Dendritic cell treated with granulocyte-macrophage colony-stimulating factor and Interleukin-4, amounts not matched to agents 40 ng/mL and 50 ng/mL, for 4 days (primary cell): ENCODE data around the gene MMEL1.
"Not testable (repeated sequence)": the region's sequence is repeated elsewhere in the genome, so short reads cannot be mapped to it uniquely, and the experiment has no call there.

Source experiments
- H3K27ac Mint-ChIP-seq: one replicate; pipeline ENCODE4 v1.8.0; 2022; ENCODE audit warnings: mild to moderate bottlenecking, mixed read lengths
- H3K27me3 Mint-ChIP-seq: one replicate; pipeline ENCODE4 v1.8.0; 2022; ENCODE audit warnings: mild to moderate bottlenecking, mixed read lengths
- H3K36me3 Mint-ChIP-seq: one replicate; pipeline ENCODE4 v1.8.0; 2022; ENCODE audit warnings: low read depth, mixed read lengths
- H3K4me1 Mint-ChIP-seq: one replicate; pipeline ENCODE4 v1.8.0; 2022; ENCODE audit warnings: low read depth, mixed read lengths
- H3K4me3 Mint-ChIP-seq: one replicate; pipeline ENCODE4 v1.8.0; 2022; ENCODE audit warnings: mild to moderate bottlenecking, moderate library complexity, mixed read lengths
- H3K9me3 Mint-ChIP-seq: one replicate; pipeline ENCODE4 v1.8.0; 2022; ENCODE audit warnings: mixed read lengths
- intact Hi-C: fragments of 100-400 bp; cut with micrococcal nuclease; formaldehyde crosslinking; loops from one replicate; pipeline ENCODE4 v1.15.0; 2022

Gene MMEL1

GRCh38 chr1:2556277-2556677, 76.5 kb downstream of the MMEL1 start, which contains the start of gene TNFRSF14:
Gene TNFRSF14, plus strand, starts transcription at chr1:2556371. Its CDS starts 294 bp downstream, at chr1:2556665.
- intact Hi-C loops = loop anchor here (1.0 kb wide), 1 partner anchor 8 kb away; no protein-coding TSS in a partner anchor
- no peaks in the 10 kb centered on the region for H3K9me3 Mint-ChIP-seq
- H3K27me3 Mint-ChIP-seq = peaks cover 9% of the 10 kb centered on the region
- peaks cover 65% of the 10 kb centered on the region for H3K36me3 Mint-ChIP-seq
- peak within 1 kb of the TSS; percentile 96 for H3K27ac Mint-ChIP-seq
- peaks cover 66% of the 10 kb centered on the region for H3K4me1 Mint-ChIP-seq
- peak within 1 kb of the TSS; percentile 84 for H3K4me3 Mint-ChIP-seq

GRCh38 chr1:2555634-2556276, 77.1 kb downstream of the MMEL1 start:
- Mint-ChIP-seq H3K27me3 (peaks cover 9% of the 10 kb centered on the region), H3K9me3 (no peaks in the 10 kb centered on the region), H3K27ac (peak overlapping the region; percentile 96), H3K4me3 (peak overlapping the region; percentile 84), H3K36me3 (peaks cover 60% of the 10 kb centered on the region), H3K4me1 (peaks cover 65% of the 10 kb centered on the region)
- intact Hi-C loops = loop anchor here (1.0 to 2.0 kb wide), 2 partner anchors 7 to 23 kb away; no protein-coding TSS in a partner anchor

- H3K27ac Mint-ChIP-seq = peak overlapping the region; percentile 96
- H3K36me3 Mint-ChIP-seq = peaks cover 50% of the 10 kb centered on the region
- H3K4me1 Mint-ChIP-seq = peaks cover 66% of the 10 kb centered on the region
- peak overlapping the region; percentile 84 for H3K4me3 Mint-ChIP-seq
- intact Hi-C loops = loop anchor here (2.0 kb wide), 1 partner anchor 24 kb away; no protein-coding TSS in a partner anchor
- H3K9me3 Mint-ChIP-seq = no peaks in the 10 kb centered on the region
- peaks cover 9% of the 10 kb centered on the region for H3K27me3 Mint-ChIP-seq
Observed at GRCh38 chr1:2554621-2555387, 78.0 kb downstream of the MMEL1 start.

GRCh38 chr1:2553871-2554620, 78.8 kb downstream of the MMEL1 start:
- H3K36me3 Mint-ChIP-seq = peaks cover 43% of the 10 kb centered on the region
- H3K9me3 Mint-ChIP-seq = no peaks in the 10 kb centered on the region
- peak overlapping the region; percentile 96 for H3K27ac Mint-ChIP-seq
- intact Hi-C loops = loop anchor here (2.0 kb wide), 1 partner anchor 25 kb away; no protein-coding TSS in a partner anchor
- H3K4me3 Mint-ChIP-seq = peak overlapping the region; percentile 84
- H3K4me1 Mint-ChIP-seq = peaks cover 66% of the 10 kb centered on the region
- H3K27me3 Mint-ChIP-seq = peaks cover 9% of the 10 kb centered on the region

GRCh38 chr1:2553076-2553475, 79.7 kb downstream of the MMEL1 start:
- H3K27me3 Mint-ChIP-seq, H3K4me3 Mint-ChIP-seq, intact Hi-C loops, H3K27ac Mint-ChIP-seq, H3K9me3 Mint-ChIP-seq: not testable (repeated sequence)
- peaks cover 33% of the 10 kb centered on the region for H3K36me3 Mint-ChIP-seq
- H3K4me1 Mint-ChIP-seq = peaks cover 66% of the 10 kb centered on the region

- Mint-ChIP-seq H3K27me3 (peaks cover 9% of the 10 kb centered on the region), H3K9me3 (no peaks in the 10 kb centered on the region), H3K4me3 (no peak overlapping the region), H3K27ac (no peak overlapping the region), H3K4me1 (peaks cover 66% of the 10 kb centered on the region), H3K36me3 (peaks cover 24% of the 10 kb centered on the region)
- intact Hi-C loops = no loop called here
Observed at GRCh38 chr1:2552189-2552588, 80.6 kb downstream of the MMEL1 start.

GRCh38 chr1:2551544-2551943, 81.3 kb downstream of the MMEL1 start:
- peak overlapping the region; percentile 11 for H3K27ac Mint-ChIP-seq
- H3K27me3 Mint-ChIP-seq, H3K9me3 Mint-ChIP-seq, H3K4me3 Mint-ChIP-seq, intact Hi-C loops: not testable (repeated sequence)
- peaks cover 18% of the 10 kb centered on the region for H3K36me3 Mint-ChIP-seq
- peaks cover 67% of the 10 kb centered on the region for H3K4me1 Mint-ChIP-seq

- H3K4me3 Mint-ChIP-seq, H3K27me3 Mint-ChIP-seq, H3K36me3 Mint-ChIP-seq, intact Hi-C loops, H3K9me3 Mint-ChIP-seq: not testable (repeated sequence)
- Mint-ChIP-seq H3K27ac (peak overlapping the region; percentile 92), H3K4me1 (peaks cover 69% of the 10 kb centered on the region)
Observed at GRCh38 chr1:2550309-2550861, 82.4 kb downstream of the MMEL1 start.

- Mint-ChIP-seq H3K27ac (peak overlapping the region; percentile 92), H3K27me3 (peaks cover 11% of the 10 kb centered on the region), H3K4me1 (peaks cover 66% of the 10 kb centered on the region), H3K4me3 (peak overlapping the region; percentile 86)
- intact Hi-C loops = loop anchor here (5.0 kb wide), 1 partner anchor 352 kb away; no protein-coding TSS in a partner anchor
- H3K36me3 Mint-ChIP-seq, H3K9me3 Mint-ChIP-seq: not testable (repeated sequence)
Observed at GRCh38 chr1:2549367-2550029, 83.3 kb downstream of the MMEL1 start.

GRCh38 chr1:2548068-2548589, 84.7 kb downstream of the MMEL1 start:
- no peaks in the 10 kb centered on the region for H3K36me3 Mint-ChIP-seq

GRCh38 chr1:2547210-2548067, 85.4 kb downstream of the MMEL1 start:
- intact Hi-C loops = loop anchor here (1.0 to 5.0 kb wide), 4 partner anchors 9 to 350 kb away; partner anchors contain the start of genes PANK4, PRXL2B and TNFRSF14
- H3K27me3 Mint-ChIP-seq = peaks cover 25% of the 10 kb centered on the region
- H3K36me3 Mint-ChIP-seq = no peaks in the 10 kb centered on the region
- peak overlapping the region; percentile 86 for H3K4me3 Mint-ChIP-seq
- peaks cover 55% of the 10 kb centered on the region for H3K4me1 Mint-ChIP-seq
- no peaks in the 10 kb centered on the region for H3K9me3 Mint-ChIP-seq
- H3K27ac Mint-ChIP-seq = peak overlapping the region; percentile 92

More at GRCh38 chr1:2548068-2548589, 84.7 kb downstream of the MMEL1 start:
- Mint-ChIP-seq H3K27me3 (peaks cover 18% of the 10 kb centered on the region), H3K4me1 (peaks cover 55% of the 10 kb centered on the region), H3K4me3 (peak overlapping the region; percentile 86), H3K9me3 (no peaks in the 10 kb centered on the region), H3K27ac (peak overlapping the region; percentile 92)
- intact Hi-C loops = loop anchor here (1.0 to 5.0 kb wide), 4 partner anchors 8 to 351 kb away; partner anchors contain the start of genes PANK4, PRXL2B and TNFRSF14
